Activated CD8-positive, alpha-beta memory T cell treated with anti-CD3 and anti-CD28 coated beads for 4 hours (primary cell): ENCODE results near the gene HBZ.
"Not testable (repeated sequence)": the region's sequence is repeated elsewhere in the genome, so short reads cannot be mapped to it uniquely, and the experiment has no call there.

Experiments
- DNase-seq, 2 donors: peaks; one replicate each; pipeline ENCODE4 v3.0.0-alpha.2; 2020; ENCODE audit warnings: low read depth in 2 of 2

HBZ gene

GRCh38 chr16:179211-180092, 27.0 kb downstream of the HBZ start:
- DNase-seq, result no peak

DNA sequence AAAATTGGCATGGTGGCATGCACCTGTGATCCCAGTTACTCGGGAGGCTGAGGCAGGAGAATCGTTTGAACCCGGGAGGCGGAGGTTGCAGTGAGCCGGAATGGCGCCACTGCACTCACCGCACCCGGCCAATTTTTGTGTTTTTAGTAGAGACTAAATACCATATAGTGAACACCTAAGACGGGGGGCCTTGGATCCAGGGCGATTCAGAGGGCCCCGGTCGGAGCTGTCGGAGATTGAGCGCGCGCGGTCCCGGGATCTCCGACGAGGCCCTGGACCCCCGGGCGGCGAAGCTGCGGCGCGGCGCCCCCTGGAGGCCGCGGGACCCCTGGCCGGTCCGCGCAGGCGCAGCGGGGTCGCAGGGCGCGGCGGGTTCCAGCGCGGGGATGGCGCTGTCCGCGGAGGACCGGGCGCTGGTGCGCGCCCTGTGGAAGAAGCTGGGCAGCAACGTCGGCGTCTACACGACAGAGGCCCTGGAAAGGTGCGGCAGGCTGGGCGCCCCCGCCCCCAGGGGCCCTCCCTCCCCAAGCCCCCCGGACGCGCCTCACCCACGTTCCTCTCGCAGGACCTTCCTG, 27.7 kb downstream of the HBZ start, which contains the start of gene HBQ1:
Gene HBQ1 (plus strand): TSS at position 359 of the 575 bp plus-strand sequence. CDS start 28 bp downstream, at position 387.
- DNase-seq, result no peak

- peak; percentile 62 to 69 for DNase-seq
Observed at GRCh38 chr16:180681-181564, 28.5 kb downstream of the HBZ start.

DNA sequence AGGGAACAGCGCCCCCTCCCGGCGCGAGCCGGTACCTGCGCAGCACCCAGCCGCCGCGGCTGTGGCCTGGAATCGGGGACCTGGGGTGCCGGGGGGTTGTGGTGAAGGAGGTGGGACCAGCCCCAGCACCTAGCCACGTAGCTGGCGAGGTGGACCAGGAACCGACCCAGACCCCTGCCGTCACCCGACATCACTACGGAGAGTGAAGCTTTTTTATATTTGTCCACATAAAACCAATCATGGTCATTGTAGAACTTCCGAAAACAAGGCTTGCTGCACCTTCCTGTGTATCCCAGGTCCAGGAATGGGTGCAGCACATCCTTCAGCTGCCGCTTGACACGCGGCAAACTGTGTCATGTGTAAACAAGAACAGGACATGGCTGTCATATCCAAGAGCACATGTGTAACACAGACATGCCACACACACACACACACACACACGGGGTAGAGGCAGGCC, 29.1 kb downstream of the HBZ start:
- no peak for DNase-seq

GRCh38 chr16:183005-183404, 30.6 kb downstream of the HBZ start:
- no peak for DNase-seq

- DNase-seq, result no peak
Observed at GRCh38 chr16:185213-185612, 32.8 kb downstream of the HBZ start.

DNA sequence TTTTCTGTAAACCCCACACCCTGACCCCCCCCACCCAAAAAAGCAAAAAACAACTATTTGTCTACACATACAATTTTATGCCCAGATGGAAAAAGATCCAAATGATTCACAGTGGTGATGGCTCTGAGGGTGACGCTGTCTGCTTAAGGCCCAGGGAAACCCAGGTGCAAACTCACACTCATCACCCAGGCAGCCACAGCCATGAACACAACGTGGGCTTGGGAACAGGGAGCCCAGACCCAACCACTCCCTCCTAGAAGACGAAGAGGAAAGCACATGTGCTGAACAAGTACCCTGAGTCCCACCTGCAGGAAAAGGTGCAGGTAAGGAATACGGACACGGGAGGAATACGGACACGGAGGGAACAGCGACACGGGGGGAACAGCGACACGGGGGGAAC, 33.2 kb downstream of the HBZ start:
- DNase-seq, result no peak

DNA sequence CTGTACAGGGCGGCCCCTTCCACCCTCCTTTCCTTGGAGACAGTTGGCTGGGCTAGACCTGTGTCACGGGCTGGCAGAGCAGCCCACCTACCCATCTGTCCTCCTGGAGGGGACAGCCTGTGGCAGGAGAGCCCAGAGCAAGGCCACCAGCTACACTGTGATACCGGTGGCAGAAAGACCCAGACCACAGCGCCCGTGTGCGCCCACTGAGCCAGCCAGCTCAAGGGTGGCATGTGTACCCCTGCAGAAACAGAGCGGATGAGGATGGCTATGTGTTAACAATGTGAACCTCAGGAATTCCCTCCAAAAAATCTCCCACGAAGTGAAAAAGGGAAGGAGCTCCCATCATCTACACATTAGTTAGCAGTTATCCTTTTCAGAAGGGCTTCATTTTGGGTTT, 34.9 kb downstream of the HBZ start:
- no peak for DNase-seq

DNA sequence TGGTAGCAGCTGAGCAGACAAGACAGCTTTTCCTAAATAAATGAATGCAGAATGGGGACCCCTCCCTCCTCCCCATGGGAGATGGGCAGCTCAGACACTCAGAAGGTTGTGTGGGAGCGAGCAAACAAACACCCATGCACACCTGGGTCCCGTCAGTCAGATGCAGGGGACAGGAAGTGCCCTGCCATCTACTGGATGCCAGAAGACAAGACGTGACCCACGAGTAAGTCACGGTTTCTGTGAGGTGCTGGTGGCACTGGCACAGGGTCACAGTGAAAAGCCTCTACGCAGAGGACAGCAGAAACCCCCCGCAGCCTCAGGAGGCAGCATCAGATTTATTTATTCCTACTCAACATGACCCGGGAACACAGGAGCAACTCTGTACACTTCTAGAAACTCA, 36.2 kb downstream of the HBZ start:
- DNase-seq, result no peak

GRCh38 chr16:189604-190186, 37.3 kb downstream of the HBZ start:
- no peak for DNase-seq

GRCh38 chr16:191831-192230, 39.4 kb downstream of the HBZ start:
- DNase-seq, result no peak

- no peak for DNase-seq
Observed at GRCh38 chr16:192686-193085, 40.2 kb downstream of the HBZ start.

- no peak for DNase-seq
Observed at GRCh38 chr16:193441-193840, 41.0 kb downstream of the HBZ start.

- DNase-seq, result no peak
Observed at GRCh38 chr16:194516-194915, 42.1 kb downstream of the HBZ start.

DNA sequence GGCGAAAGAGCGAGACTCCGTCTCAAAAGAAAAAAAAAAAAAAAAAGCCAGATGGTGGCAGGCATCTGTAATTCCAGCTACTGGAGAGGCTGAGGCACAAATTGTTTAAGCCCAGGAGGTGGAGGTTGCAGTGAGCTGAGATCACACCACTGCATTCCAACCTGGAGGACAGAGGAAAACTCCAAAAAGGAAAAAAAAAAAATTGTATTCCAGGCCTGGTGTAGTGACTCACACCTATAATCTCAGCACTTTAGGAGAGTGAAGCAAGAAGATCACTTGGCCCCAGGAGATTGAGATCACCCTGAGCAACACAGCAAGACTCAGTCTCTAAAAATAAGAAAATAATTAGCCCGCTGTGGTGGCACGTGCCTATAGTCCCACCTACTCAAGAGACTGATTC, 47.9 kb downstream of the HBZ start:
- DNase-seq, result no peak

- DNase-seq, result no peak
Observed at GRCh38 chr16:203246-203645, 50.8 kb downstream of the HBZ start.

GRCh38 chr16:204046-204445, 51.6 kb downstream of the HBZ start:
- DNase-seq, result not testable (repeated sequence)
